Measurements from ENCODE around the gene PER1. TPM values are rescaled to one million over a fixed set of nuclear protein-coding genes. Genes with fewer than 3 reads are reported as not detected.

Gene PER1
- total RNA-seq, 1 donor: 16.6 TPM

DNA sequence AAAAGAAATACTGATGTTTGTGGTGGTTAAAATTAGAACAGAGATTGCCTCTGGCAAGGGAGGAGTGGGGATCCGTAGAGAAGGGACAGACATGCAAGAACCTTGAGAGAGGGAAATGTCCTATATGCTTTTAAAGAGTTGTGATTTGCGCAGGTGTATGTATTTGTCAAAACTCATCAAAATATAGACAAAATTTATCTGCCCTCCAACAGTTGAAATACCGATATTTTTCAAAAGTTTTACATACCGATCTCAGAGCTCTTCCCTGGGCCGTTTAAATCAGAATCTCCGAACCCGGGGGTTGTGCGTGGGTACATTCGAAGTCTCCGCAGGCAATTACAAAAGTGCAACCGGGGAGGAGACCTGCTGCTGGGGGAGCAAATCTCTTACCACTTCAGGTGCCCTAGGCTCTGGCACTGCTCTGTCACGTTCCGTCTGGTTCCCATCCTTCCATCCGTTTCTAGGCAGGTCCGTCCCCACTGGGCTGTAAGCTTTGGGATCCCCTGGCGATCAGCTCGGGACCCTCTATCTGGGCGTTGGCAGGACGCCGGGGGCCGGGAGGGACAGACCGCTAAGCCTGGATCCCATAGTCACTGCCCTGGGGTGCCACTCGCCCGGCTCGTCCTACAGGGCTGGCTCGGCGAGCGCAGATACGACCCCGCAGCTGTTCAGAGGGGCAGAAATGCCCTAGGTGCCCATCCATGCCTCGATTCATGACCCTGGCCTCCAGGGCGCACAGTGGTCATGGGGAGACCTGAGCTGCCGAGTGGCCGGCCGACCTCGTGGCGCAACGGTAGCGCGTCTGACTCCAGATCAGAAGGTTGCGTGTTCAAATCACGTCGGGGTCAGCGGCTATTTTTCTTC lies 33.6 kb upstream of the PER1 start:
- Histone ChIP-seq H3K9me3 (ENCODE audit: low read depth, low read length) (no peaks in the 10 kb centered on the region), H2AFZ (ENCODE audit: low read length) (peak overlapping the region; percentile 96), H3K36me3 (ENCODE audit: insufficient read depth, low read length) (no peaks in the 10 kb centered on the region), H4K20me1 (ENCODE audit: insufficient read depth, low read length) (peaks cover 17% of the 10 kb centered on the region), H3K4me2 (ENCODE audit: insufficient read depth, low read length) (peak overlapping the region; percentile 90), H3K79me2 (ENCODE audit: insufficient read depth, low read length) (peaks cover 17% of the 10 kb centered on the region), H3K27me3 (ENCODE audit: insufficient read depth, low read length) (peaks cover 4% of the 10 kb centered on the region), H3K4me3 (ENCODE audit: insufficient read depth, low read length) (peak overlapping the region; percentile 90), H3K27ac (ENCODE audit: low read depth, low read length) (peak overlapping the region; percentile 76), H3K4me1 (ENCODE audit: insufficient read depth, low read length) (peaks cover 30% of the 10 kb centered on the region)
- TF ChIP-seq, protein P1, sequence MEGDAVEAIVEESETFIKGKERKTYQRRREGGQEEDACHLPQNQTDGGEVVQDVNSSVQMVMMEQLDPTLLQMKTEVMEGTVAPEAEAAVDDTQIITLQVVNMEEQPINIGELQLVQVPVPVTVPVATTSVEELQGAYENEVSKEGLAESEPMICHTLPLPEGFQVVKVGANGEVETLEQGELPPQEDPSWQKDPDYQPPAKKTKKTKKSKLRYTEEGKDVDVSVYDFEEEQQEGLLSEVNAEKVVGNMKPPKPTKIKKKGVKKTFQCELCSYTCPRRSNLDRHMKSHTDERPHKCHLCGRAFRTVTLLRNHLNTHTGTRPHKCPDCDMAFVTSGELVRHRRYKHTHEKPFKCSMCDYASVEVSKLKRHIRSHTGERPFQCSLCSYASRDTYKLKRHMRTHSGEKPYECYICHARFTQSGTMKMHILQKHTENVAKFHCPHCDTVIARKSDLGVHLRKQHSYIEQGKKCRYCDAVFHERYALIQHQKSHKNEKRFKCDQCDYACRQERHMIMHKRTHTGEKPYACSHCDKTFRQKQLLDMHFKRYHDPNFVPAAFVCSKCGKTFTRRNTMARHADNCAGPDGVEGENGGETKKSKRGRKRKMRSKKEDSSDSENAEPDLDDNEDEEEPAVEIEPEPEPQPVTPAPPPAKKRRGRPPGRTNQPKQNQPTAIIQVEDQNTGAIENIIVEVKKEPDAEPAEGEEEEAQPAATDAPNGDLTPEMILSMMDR (IDR thresholded peaks at IDR 0.05; ENCODE audit: extremely low read depth, low read depth, low read length): no peak
- DNase-seq (ENCODE audit: insufficient read length, low spot score, missing footprints): peak; percentile 90

DNA sequence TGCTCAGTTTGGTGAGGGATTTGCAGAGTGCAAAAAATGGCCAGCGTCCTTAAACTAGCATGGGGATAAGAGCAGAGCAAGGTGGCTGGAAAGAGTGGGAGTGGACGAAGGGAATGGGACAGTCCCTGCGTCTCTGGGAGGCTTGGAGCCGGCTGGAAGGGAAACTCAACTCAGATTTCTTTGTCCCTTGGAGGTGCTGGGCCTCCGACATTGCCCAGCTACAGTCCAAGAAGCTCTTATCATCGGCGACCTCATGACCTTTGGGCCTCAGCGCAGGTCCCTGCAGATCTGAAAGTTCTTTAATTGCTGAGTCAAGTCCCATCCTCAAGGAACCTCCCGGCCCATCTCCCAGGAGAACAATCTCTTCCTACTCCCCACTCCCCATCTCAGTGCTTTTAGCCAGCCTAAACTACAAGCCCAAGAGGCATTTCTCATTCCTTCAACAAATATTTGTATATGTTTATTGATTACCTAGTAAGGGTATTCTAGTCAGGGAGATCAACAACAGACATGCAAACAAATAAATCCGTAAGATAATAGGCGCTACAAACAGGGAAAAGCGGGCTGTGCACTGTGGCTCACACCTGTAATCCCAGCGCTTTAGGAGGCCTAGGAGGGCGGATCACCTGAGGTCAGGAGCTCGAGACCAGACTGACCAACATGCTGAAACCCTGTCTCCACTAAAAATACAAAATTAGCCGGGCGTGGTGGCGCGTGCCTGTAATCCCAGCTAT lies 25.0 kb upstream of the PER1 start:
- Histone ChIP-seq H4K20me1 (ENCODE audit: insufficient read depth, low read length) (no peaks in the 10 kb centered on the region), H3K36me3 (ENCODE audit: insufficient read depth, low read length) (no peaks in the 10 kb centered on the region), H2AFZ (ENCODE audit: low read length) (peak overlapping the region; percentile 97), H3K27me3 (ENCODE audit: insufficient read depth, low read length) (no peaks in the 10 kb centered on the region), H3K79me2 (ENCODE audit: insufficient read depth, low read length) (peaks cover 17% of the 10 kb centered on the region), H3K27ac (ENCODE audit: low read depth, low read length) (peak overlapping the region; percentile 83), H3K4me3 (ENCODE audit: insufficient read depth, low read length) (peak overlapping the region; percentile 92), H3K4me2 (ENCODE audit: insufficient read depth, low read length) (peak overlapping the region; percentile 99), H3K4me1 (ENCODE audit: insufficient read depth, low read length) (peaks cover 27% of the 10 kb centered on the region), H3K9me3 (ENCODE audit: low read depth, low read length) (no peaks in the 10 kb centered on the region)
- TF ChIP-seq, protein P1 (IDR thresholded peaks at IDR 0.05; ENCODE audit: extremely low read depth, low read depth, low read length): no peak
- DNase-seq (ENCODE audit: insufficient read length, low spot score, missing footprints): no peak

DNA sequence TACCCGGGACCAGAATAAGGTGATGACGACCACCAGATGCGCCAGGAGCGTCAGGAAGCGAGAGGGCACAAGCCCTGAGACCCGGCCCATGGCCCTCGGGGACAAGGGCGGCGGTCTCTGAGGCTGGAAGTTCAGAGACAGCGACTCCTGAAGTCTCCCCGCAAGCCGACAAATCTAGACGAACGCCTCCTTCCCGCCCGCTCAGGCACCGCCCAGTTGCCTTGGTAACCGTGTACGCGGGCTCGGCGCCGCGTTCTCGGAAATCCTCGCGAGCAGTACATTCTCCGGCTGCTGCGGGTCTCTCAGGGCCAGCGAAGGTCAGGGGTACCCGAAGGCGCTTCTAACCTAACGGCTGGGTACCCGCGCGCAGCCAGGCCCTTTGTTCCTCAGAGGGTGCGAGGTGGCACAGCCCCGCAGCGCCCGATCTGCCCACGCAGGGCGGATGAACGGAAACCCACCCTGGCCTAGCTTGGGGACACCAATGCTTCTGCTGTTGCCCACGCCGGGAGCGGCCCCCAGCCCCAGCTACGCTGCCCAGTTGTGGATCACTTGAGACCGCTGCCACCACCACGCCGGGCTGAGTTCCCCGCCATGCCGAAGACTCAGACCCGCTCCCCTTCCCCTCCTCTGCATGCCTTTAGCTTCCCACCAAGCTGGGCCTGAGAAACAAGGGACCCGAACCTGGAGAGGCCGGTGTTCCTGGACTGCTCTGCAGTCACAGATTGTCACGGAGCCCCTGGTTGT lies 24.2 kb upstream of the PER1 start, which contains the start of gene TMEM107:
Gene TMEM107 (minus strand): TSS at position 184 of the 744 bp plus-strand sequence. CDS start 94 bp downstream, at position 90.
- no peaks in the 10 kb centered on the region for H3K27me3 ChIP-seq (ENCODE audit: insufficient read depth, low read length)
- peak within 1 kb of the TSS; percentile 99 for H3K4me2 ChIP-seq (ENCODE audit: insufficient read depth, low read length)
- H3K4me3 ChIP-seq (ENCODE audit: insufficient read depth, low read length): peak within 1 kb of the TSS; percentile 92
- peaks cover 27% of the 10 kb centered on the region for H3K4me1 ChIP-seq (ENCODE audit: insufficient read depth, low read length)
- peak within 1 kb of the TSS; percentile 83 for H3K27ac ChIP-seq (ENCODE audit: low read depth, low read length)
- H4K20me1 ChIP-seq (ENCODE audit: insufficient read depth, low read length): no peaks in the 10 kb centered on the region
- H3K9me3 ChIP-seq (ENCODE audit: low read depth, low read length): no peaks in the 10 kb centered on the region
- no peaks in the 10 kb centered on the region for H3K36me3 ChIP-seq (ENCODE audit: insufficient read depth, low read length)
- peak within 1 kb of the TSS; percentile 97 for H2AFZ ChIP-seq (ENCODE audit: low read length)
- TF ChIP-seq, protein P1 (IDR thresholded peaks at IDR 0.05; ENCODE audit: extremely low read depth, low read depth, low read length): no peak
- DNase-seq (ENCODE audit: insufficient read length, low spot score, missing footprints): peak; percentile 94
- peaks cover 17% of the 10 kb centered on the region for H3K79me2 ChIP-seq (ENCODE audit: insufficient read depth, low read length)
